GM12892 (cell line): Measurements from ENCODE around the gene FKBP11.

Experiments used
- POLR2A ChIP-seq: IDR thresholded peaks from 2 replicates; pipeline ENCODE4 v1.6.1; 2011; ENCODE audit warnings: low read depth, low read length, control low read depth
- POLR2AphosphoS5 ChIP-seq: IDR thresholded peaks from 2 replicates; pipeline ENCODE4 v1.6.1; 2011; ENCODE audit warnings: low read depth, low read length, control low read depth

DNA sequence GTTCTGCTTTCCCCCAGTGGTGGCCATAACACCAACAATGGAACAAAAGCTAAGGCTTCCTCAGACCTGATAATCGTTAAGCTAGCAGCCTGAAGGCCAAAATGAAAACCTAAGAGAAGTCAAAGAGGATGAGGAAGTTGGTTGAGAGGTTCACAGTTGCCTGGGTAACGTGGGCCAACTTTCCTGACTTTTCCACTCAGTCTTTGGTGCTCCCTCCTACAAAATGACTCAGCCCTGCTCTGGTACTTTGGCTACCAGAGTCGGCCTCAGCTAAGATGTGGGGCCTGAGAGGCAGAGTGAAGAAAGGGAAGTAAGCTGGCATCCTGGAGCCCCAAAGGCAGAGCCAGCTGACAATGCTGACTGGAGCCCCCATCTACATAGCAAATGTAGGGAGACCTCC, 14.9 kb upstream of the FKBP11 start:
- TF ChIP-seq POLR2A (no peak), POLR2AphosphoS5 (no peak)
